GM12873 (cell line): ENCODE data around the gene ERCC8.

ENCODE experiments used
- CTCF ChIP-seq: IDR thresholded peaks from 2 replicates; pipeline ENCODE4 v1.5.1; 2012; ENCODE audit warnings: low read depth, mild to moderate bottlenecking, moderate library complexity, low read length, control low read depth; ENCODE audit not compliant: insufficient read depth; ENCODE audit errors: missing control alignments

ERCC8 gene

GRCh38 chr5:60955239-60955638, 10.4 kb upstream of the ERCC8 start:
- no peak for TF ChIP-seq CTCF

GRCh38 chr5:60948738-60949137, 3.9 kb upstream of the ERCC8 start:
- no peak for TF ChIP-seq CTCF

GRCh38 chr5:60945813-60946187, 930 bp upstream of the ERCC8 start:
- no peak for TF ChIP-seq CTCF

- no peak for TF ChIP-seq CTCF
Measured at GRCh38 chr5:60943624-60944023, 1.2 kb downstream of the ERCC8 start.

- no peak for TF ChIP-seq CTCF
Measured at GRCh38 chr5:60929024-60929423, 15.8 kb downstream of the ERCC8 start.

- TF ChIP-seq CTCF: no peak
Measured at GRCh38 chr5:60927450-60927849, 17.4 kb downstream of the ERCC8 start.

- TF ChIP-seq CTCF: no peak
Measured at GRCh38 chr5:60918466-60918865, 26.4 kb downstream of the ERCC8 start.

- TF ChIP-seq CTCF: no peak
Measured at GRCh38 chr5:60916646-60917045, 28.2 kb downstream of the ERCC8 start.
